ENCODE data around the gene CA10.

CA10 gene

GRCh38 chr17:51709694-51710633 is 448.6 kb downstream of the CA10 start:
- Histone ChIP-seq H3K27me3 (ENCODE audit: insufficient read depth, insufficient read length) (no peaks in the 10 kb centered on the region), H3K9me3 (ENCODE audit: insufficient read depth, low read length) (no peaks in the 10 kb centered on the region), H3K4me3 (ENCODE audit: insufficient read length, low read depth) (no peak overlapping the region), H3K36me3 (ENCODE audit: insufficient read depth, insufficient read length, low read length) (no peaks in the 10 kb centered on the region), H3K4me1 (ENCODE audit: insufficient read depth, insufficient read length) (no peaks in the 10 kb centered on the region), H3K9ac (ENCODE audit: insufficient read length, low read depth) (no peak overlapping the region)
- DNase-seq (ENCODE audit: low read depth, low spot score), result no peak
- no peak for TF ChIP-seq SUZ12 (IDR thresholded peaks at IDR 0.05; ENCODE audit: extremely low read depth, insufficient read depth, insufficient read length)

DNA sequence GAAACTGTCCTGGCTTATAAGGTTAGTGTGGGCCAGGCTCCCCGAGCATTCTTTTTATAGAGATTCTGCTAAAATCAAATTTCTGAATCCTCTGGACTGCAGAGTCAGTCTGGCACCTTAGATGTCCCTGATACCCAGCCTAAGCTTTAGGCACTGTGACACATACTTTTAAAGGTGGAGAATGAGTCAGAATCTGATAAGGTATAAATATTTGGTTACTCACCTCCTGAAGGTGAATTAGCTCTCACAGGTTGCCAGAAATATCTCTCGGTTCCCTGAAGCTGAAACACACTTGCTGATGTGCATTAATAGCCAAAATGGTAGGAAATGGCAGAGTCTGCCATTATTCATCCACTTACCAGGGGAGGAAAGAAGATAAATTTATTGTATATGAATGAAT is 451.3 kb downstream of the CA10 start:
- no peak overlapping the region for H3K4me3 ChIP-seq (ENCODE audit: insufficient read length, low read depth)
- no peak for TF ChIP-seq SUZ12 (IDR thresholded peaks at IDR 0.05; ENCODE audit: extremely low read depth, insufficient read depth, insufficient read length)
- TF ChIP-seq ZNF274 (IDR thresholded peaks at IDR 0.05; ENCODE audit: low read depth, low read length), result no peak
- no peak for TF ChIP-seq YY1 (IDR thresholded peaks at IDR 0.05; ENCODE audit: insufficient read depth, insufficient read length)

DNA sequence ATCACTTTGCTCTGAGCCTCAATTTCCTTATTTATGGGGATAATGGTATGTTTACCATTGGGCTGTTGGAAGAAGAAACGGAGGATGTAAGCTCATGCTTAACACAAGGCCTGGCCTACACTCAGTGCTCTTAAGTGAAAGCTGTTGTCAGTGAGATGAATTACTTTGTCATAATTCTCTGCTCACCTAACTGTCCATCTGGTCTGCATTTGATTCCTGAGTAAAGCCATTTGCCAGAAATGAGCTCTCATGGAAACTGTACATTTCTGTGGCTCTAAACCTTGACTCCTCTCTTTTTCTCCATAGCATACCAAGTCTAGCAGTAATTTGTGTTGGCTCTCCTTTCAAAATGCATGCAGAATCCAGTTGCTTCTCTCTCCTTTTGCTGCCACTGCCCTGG is 452.4 kb downstream of the CA10 start:
- H3K9me3 ChIP-seq (ENCODE audit: insufficient read depth, low read length), result no peaks in the 10 kb centered on the region
- H3K4me3 ChIP-seq (ENCODE audit: insufficient read length, low read depth), result no peak overlapping the region
- H3K27me3 ChIP-seq (ENCODE audit: insufficient read depth, insufficient read length), result no peaks in the 10 kb centered on the region
- no peaks in the 10 kb centered on the region for H3K4me1 ChIP-seq (ENCODE audit: insufficient read depth, insufficient read length)
- no peak for DNase-seq (ENCODE audit: low read depth, low spot score)
- H3K9ac ChIP-seq (ENCODE audit: insufficient read length, low read depth), result no peak overlapping the region
- TF ChIP-seq SUZ12 (IDR thresholded peaks at IDR 0.05; ENCODE audit: extremely low read depth, insufficient read depth, insufficient read length) (no peak), ZNF274 (IDR thresholded peaks at IDR 0.05; ENCODE audit: low read depth, low read length) (no peak), YY1 (IDR thresholded peaks at IDR 0.05; ENCODE audit: insufficient read depth, insufficient read length) (no peak)
- no peaks in the 10 kb centered on the region for H3K36me3 ChIP-seq (ENCODE audit: insufficient read depth, insufficient read length, low read length)

More for the DNA sequence above, 451.3 kb downstream of the CA10 start:
- Histone ChIP-seq H3K9ac (ENCODE audit: insufficient read length, low read depth) (no peak overlapping the region), H3K27me3 (ENCODE audit: insufficient read depth, insufficient read length) (no peaks in the 10 kb centered on the region), H3K4me1 (ENCODE audit: insufficient read depth, insufficient read length) (no peaks in the 10 kb centered on the region), H3K36me3 (ENCODE audit: insufficient read depth, insufficient read length, low read length) (no peaks in the 10 kb centered on the region), H3K9me3 (ENCODE audit: insufficient read depth, low read length) (no peaks in the 10 kb centered on the region)
- DNase-seq (ENCODE audit: low read depth, low spot score), result no peak

DNA sequence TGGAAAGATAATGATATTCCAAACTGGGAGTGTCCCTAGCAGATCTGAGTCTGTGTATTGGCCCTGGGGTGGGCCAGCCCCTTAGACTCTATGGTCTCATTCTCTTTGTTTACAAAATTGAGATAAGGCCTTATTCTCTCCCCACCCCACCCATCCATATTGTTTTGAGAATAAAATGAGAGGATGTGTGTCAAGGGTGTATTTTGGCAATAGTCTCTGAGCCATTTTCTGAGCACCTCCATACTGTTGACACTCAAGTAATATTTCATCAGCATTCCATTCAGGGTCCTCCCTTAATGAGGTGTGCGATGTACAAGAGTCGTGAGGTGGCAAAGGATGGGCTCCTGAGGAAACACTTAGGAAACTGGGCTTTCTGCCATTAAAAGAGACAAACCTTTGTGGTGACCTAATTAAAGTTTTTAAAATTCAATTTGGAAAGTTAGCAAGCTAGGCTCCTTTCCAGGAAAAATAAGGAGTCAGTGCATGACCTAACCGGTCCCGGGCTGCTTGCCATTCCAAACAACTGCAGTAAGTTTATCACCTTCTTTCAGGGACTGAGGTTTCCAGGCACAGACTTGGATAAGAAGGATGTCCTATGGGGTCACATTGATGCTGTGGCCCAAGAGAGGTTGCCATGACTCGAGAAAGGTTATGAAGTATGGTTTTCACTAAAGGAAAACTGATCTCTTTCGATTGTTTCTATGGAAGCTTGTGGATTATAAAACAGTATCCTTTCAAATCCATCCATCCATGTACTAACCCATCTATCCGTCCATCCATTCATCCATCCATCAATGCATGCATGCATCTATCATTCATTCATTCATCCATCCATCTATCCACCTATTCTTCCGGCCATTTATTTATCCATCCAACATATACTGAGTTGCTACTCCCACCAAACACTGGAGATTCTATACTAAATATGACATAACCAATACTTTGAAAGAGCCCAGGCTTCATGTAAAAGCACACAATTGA is 454.9 kb downstream of the CA10 start:
- H3K4me1 ChIP-seq (ENCODE audit: insufficient read depth, insufficient read length), result no peaks in the 10 kb centered on the region
- no peaks in the 10 kb centered on the region for H3K9me3 ChIP-seq (ENCODE audit: insufficient read depth, low read length)
- H3K9ac ChIP-seq (ENCODE audit: insufficient read length, low read depth), result no peak overlapping the region
- TF ChIP-seq YY1 (IDR thresholded peaks at IDR 0.05; ENCODE audit: insufficient read depth, insufficient read length) (no peak), SUZ12 (IDR thresholded peaks at IDR 0.05; ENCODE audit: extremely low read depth, insufficient read depth, insufficient read length) (no peak), ZNF274 (IDR thresholded peaks at IDR 0.05; ENCODE audit: low read depth, low read length) (no peak)
- no peak overlapping the region for H3K4me3 ChIP-seq (ENCODE audit: insufficient read length, low read depth)
- DNase-seq (ENCODE audit: low read depth, low spot score), result no peak
- H3K36me3 ChIP-seq (ENCODE audit: insufficient read depth, insufficient read length, low read length), result no peaks in the 10 kb centered on the region
- no peaks in the 10 kb centered on the region for H3K27me3 ChIP-seq (ENCODE audit: insufficient read depth, insufficient read length)

DNA sequence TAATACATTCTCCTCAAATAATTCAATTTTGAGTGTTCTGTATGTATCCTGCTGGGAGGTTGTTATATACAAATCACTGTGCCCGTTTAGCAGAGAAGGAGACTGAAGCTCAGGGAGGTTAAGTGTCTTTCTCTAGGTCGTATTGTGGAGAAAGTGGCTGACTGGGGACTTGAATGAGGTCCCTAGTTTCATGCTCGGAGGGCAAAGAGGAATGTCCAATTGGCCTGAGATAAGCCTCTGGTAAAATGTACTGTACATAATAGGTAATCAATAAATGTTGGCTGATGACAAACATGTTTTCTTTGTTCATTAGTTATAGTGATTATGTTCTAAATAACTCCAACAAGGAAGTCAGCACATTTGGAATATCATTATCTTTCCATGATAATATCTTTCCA is 455.6 kb downstream of the CA10 start:
- H3K36me3 ChIP-seq (ENCODE audit: insufficient read depth, insufficient read length, low read length), result no peaks in the 10 kb centered on the region
- DNase-seq (ENCODE audit: low read depth, low spot score), result no peak
- H3K9me3 ChIP-seq (ENCODE audit: insufficient read depth, low read length), result no peaks in the 10 kb centered on the region
- H3K4me3 ChIP-seq (ENCODE audit: insufficient read length, low read depth), result no peak overlapping the region
- no peak overlapping the region for H3K9ac ChIP-seq (ENCODE audit: insufficient read length, low read depth)
- H3K27me3 ChIP-seq (ENCODE audit: insufficient read depth, insufficient read length), result no peaks in the 10 kb centered on the region
- H3K4me1 ChIP-seq (ENCODE audit: insufficient read depth, insufficient read length), result no peaks in the 10 kb centered on the region
- TF ChIP-seq YY1 (IDR thresholded peaks at IDR 0.05; ENCODE audit: insufficient read depth, insufficient read length) (no peak), SUZ12 (IDR thresholded peaks at IDR 0.05; ENCODE audit: extremely low read depth, insufficient read depth, insufficient read length) (no peak), ZNF274 (IDR thresholded peaks at IDR 0.05; ENCODE audit: low read depth, low read length) (no peak)

DNA sequence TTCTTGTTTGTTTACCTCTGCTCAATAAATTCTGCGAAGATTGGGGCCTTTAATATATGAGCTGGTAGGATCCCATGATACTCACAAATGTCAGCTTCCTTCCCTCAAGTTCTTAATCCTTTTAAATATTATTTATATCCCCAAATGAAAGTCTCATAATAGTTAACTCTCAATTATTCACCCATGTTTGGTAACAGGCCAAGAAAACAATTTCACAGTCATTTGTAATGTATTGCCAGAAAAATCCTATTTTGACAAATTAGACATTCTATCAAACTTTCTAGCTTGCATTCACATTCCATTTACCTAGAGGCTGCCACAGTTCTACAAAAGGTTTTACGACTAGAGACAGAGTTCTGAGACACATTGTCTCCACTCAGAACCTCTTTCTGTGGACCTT is 457.0 kb downstream of the CA10 start:
- Histone ChIP-seq H3K4me3 (ENCODE audit: insufficient read length, low read depth) (no peak overlapping the region), H3K36me3 (ENCODE audit: insufficient read depth, insufficient read length, low read length) (no peaks in the 10 kb centered on the region), H3K4me1 (ENCODE audit: insufficient read depth, insufficient read length) (no peaks in the 10 kb centered on the region), H3K9ac (ENCODE audit: insufficient read length, low read depth) (no peak overlapping the region), H3K27me3 (ENCODE audit: insufficient read depth, insufficient read length) (no peaks in the 10 kb centered on the region), H3K9me3 (ENCODE audit: insufficient read depth, low read length) (no peaks in the 10 kb centered on the region)
- no peak for DNase-seq (ENCODE audit: low read depth, low spot score)
- TF ChIP-seq ZNF274 (IDR thresholded peaks at IDR 0.05; ENCODE audit: low read depth, low read length) (no peak), SUZ12 (IDR thresholded peaks at IDR 0.05; ENCODE audit: extremely low read depth, insufficient read depth, insufficient read length) (no peak), YY1 (IDR thresholded peaks at IDR 0.05; ENCODE audit: insufficient read depth, insufficient read length) (no peak)
